Type B pancreatic cell (in vitro differentiated cells): Measurements from ENCODE around the gene BOK. TPM values are rescaled to one million over a fixed set of nuclear protein-coding genes. Genes with fewer than 3 reads are reported as not detected.

Experiments used
- DNase-seq: peaks from one replicate; pipeline ENCODE4 v3.0.0; 2021; ENCODE audit warnings: mixed read lengths; ENCODE audit not compliant: unreplicated experiment; ENCODE audit errors: extremely low spot score
- H3K27ac Mint-ChIP-seq: 2 replicates; pipeline ENCODE4 v1.8.0; 2021; ENCODE audit warnings: mild to moderate bottlenecking, mixed read lengths
- H3K27me3 Mint-ChIP-seq: 2 replicates; pipeline ENCODE4 v1.8.0; 2021; ENCODE audit warnings: mixed read lengths
- H3K36me3 Mint-ChIP-seq: 2 replicates; pipeline ENCODE4 v1.8.0; 2021; ENCODE audit warnings: mixed read lengths
- H3K4me1 Mint-ChIP-seq: one replicate; pipeline ENCODE4 v1.8.0; 2021; ENCODE audit warnings: mixed read lengths; ENCODE audit not compliant: unreplicated experiment
- H3K4me3 Mint-ChIP-seq: 2 replicates; pipeline ENCODE4 v1.8.0; 2021; ENCODE audit warnings: mild to moderate bottlenecking, mixed read lengths
- H3K9me3 Mint-ChIP-seq: 2 replicates; pipeline ENCODE4 v1.8.0; 2021; ENCODE audit warnings: mixed read lengths
- CTCF ChIP-seq: fragments of 200-600 bp; sonication (generic); conservative IDR thresholded peaks from 2 replicates; pipeline ENCODE4 v1.5.0; 2021; ENCODE audit warnings: antibody characterized with exemption, mild to moderate bottlenecking
- total RNA-seq: library from RNA; stranded (reverse); gene quantifications from 2 replicates; pipeline ENCODE4 v1.2.1, GENCODE V29; 2021; ENCODE audit warnings: low replicate concordance

Gene BOK
- total RNA-seq, 1 donor from 2014 or later, result 41.5 TPM

- Mint-ChIP-seq H3K9me3 (no peaks in the 10 kb centered on the region), H3K36me3 (no peaks in the 10 kb centered on the region), H3K4me3 (peak overlapping the region; percentile 67), H3K4me1 (no peaks in the 10 kb centered on the region), H3K27me3 (peaks cover 6% of the 10 kb centered on the region), H3K27ac (peak overlapping the region; percentile 90)
- DNase-seq, result no peak
- TF ChIP-seq CTCF, result no peak
These were observed 10.6 kb upstream of the BOK start for GRCh38 chr2:241547781-241548450.

- H3K36me3 Mint-ChIP-seq, result no peaks in the 10 kb centered on the region
- no peak for TF ChIP-seq CTCF
- no peaks in the 10 kb centered on the region for H3K9me3 Mint-ChIP-seq
- peaks cover 1% of the 10 kb centered on the region for H3K27me3 Mint-ChIP-seq
- DNase-seq, result no peak
- no peak overlapping the region for H3K4me3 Mint-ChIP-seq
- H3K4me1 Mint-ChIP-seq, result no peaks in the 10 kb centered on the region
- no peak overlapping the region for H3K27ac Mint-ChIP-seq
These were observed 10.1 kb upstream of the BOK start for GRCh38 chr2:241548451-241548835.

- H3K27me3 Mint-ChIP-seq, result peaks cover 5% of the 10 kb centered on the region
- TF ChIP-seq CTCF, result no peak
- DNase-seq, result no peak
- peak overlapping the region; percentile 91 for H3K27ac Mint-ChIP-seq
- H3K4me3 Mint-ChIP-seq, result peak overlapping the region; percentile 45
- no peaks in the 10 kb centered on the region for H3K9me3 Mint-ChIP-seq
- no peaks in the 10 kb centered on the region for H3K4me1 Mint-ChIP-seq
- H3K36me3 Mint-ChIP-seq, result no peaks in the 10 kb centered on the region
These were observed 7.6 kb upstream of the BOK start for GRCh38 chr2:241550616-241551580.

GRCh38 chr2:241551599-241551997 is 6.9 kb upstream of the BOK start:
- Mint-ChIP-seq H3K4me3 (peak overlapping the region; percentile 45), H3K4me1 (no peaks in the 10 kb centered on the region), H3K36me3 (no peaks in the 10 kb centered on the region), H3K27ac (peak overlapping the region; percentile 91), H3K9me3 (no peaks in the 10 kb centered on the region), H3K27me3 (peaks cover 8% of the 10 kb centered on the region)
- no peak for DNase-seq
- TF ChIP-seq CTCF, result no peak

- H3K9me3 Mint-ChIP-seq, result no peaks in the 10 kb centered on the region
- peaks cover 13% of the 10 kb centered on the region for H3K27me3 Mint-ChIP-seq
- DNase-seq, result no peak
- H3K36me3 Mint-ChIP-seq, result no peaks in the 10 kb centered on the region
- peak overlapping the region; percentile 29 for H3K4me3 Mint-ChIP-seq
- TF ChIP-seq CTCF, result no peak
- H3K4me1 Mint-ChIP-seq, result no peaks in the 10 kb centered on the region
- H3K27ac Mint-ChIP-seq, result peak overlapping the region; percentile 91
These were observed 6.4 kb upstream of the BOK start for GRCh38 chr2:241551998-241552737.
